Hepatocyte (in vitro differentiated cells): ENCODE data around the gene MCL1.

ENCODE experiments used
- CTCF ChIP-seq: fragments of 200-600 bp; sonication (generic); IDR thresholded peaks from 2 replicates; pipeline ENCODE4 v1.5.1; 2016; ENCODE audit warnings: antibody characterized with exemption, mild to moderate bottlenecking; ENCODE audit not compliant: poor library complexity
- EZH2 ChIP-seq: fragments of 200-600 bp; sonication (generic); IDR thresholded peaks from 2 replicates; pipeline ENCODE4 v1.6.1; 2016; ENCODE audit warnings: antibody characterized with exemption, mild to moderate bottlenecking, borderline replicate concordance
- EZH2phosphoT487 ChIP-seq: fragments of 200-600 bp; sonication (generic); IDR thresholded peaks from one replicate; pipeline ENCODE4 v1.6.1; 2018; ENCODE audit warnings: antibody characterized with exemption, mild to moderate bottlenecking, low read depth, moderate library complexity; ENCODE audit not compliant: unreplicated experiment, severe bottlenecking

DNA sequence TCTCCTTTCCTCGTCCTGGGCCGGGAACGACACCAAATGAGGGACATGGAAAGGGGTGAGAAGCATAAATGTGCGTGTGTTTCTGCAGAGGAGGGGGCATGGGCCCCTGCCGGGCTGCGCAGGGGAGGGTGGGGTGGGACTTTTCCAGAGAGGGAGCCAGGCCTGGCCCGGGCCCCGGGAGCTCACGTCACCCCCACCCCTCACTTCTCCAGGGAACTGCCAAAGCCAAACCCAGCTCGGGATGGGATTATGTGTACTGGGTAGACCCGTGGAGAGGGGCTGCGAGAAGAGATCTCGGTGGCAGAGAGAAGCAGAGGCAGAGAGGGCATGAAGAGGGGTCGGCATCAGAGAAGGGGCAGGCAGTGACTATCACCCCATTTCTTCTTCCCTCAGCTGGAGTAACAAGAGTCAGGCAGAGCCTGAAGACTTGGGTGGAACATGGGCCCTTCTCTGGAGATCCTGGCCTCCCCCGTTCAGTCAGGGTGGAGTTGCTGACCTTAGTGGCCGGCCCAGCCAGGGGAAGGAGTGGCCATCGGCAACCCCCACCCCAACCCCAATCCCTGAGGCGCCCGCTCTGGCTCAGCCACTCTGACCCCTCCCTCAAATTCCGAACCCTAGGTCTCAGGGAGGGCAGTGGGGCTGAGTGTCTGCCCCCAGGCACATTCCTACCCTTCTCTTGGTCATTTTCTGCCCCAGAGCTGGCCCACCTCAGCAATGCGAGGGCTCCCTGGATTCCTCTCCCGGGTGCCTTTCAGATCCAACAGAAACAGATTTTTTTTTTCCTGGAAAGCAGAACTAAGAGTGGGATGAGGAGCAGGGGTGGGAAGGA, 29.0 kb downstream of the MCL1 start:
- TF ChIP-seq CTCF (no peak), EZH2 (no peak), EZH2phosphoT487 (no peak)
